ENCODE data around the gene ACTL6B. TPM values are rescaled to one million over a fixed set of nuclear protein-coding genes. Genes with fewer than 3 reads are reported as not detected.

ACTL6B gene
- total RNA-seq, 1 donor from 2014 or later, result not detected

GRCh38 chr7:100675581-100676350 is 19.5 kb upstream of the ACTL6B start:
- TF ChIP-seq EZH2phosphoT487 (IDR thresholded peaks at IDR 0.05) (no peak), EZH2 (IDR thresholded peaks at IDR 0.05) (no peak)
- TF ChIP-seq, protein P1, sequence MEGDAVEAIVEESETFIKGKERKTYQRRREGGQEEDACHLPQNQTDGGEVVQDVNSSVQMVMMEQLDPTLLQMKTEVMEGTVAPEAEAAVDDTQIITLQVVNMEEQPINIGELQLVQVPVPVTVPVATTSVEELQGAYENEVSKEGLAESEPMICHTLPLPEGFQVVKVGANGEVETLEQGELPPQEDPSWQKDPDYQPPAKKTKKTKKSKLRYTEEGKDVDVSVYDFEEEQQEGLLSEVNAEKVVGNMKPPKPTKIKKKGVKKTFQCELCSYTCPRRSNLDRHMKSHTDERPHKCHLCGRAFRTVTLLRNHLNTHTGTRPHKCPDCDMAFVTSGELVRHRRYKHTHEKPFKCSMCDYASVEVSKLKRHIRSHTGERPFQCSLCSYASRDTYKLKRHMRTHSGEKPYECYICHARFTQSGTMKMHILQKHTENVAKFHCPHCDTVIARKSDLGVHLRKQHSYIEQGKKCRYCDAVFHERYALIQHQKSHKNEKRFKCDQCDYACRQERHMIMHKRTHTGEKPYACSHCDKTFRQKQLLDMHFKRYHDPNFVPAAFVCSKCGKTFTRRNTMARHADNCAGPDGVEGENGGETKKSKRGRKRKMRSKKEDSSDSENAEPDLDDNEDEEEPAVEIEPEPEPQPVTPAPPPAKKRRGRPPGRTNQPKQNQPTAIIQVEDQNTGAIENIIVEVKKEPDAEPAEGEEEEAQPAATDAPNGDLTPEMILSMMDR (IDR thresholded peaks at IDR 0.05), result no peak

DNA sequence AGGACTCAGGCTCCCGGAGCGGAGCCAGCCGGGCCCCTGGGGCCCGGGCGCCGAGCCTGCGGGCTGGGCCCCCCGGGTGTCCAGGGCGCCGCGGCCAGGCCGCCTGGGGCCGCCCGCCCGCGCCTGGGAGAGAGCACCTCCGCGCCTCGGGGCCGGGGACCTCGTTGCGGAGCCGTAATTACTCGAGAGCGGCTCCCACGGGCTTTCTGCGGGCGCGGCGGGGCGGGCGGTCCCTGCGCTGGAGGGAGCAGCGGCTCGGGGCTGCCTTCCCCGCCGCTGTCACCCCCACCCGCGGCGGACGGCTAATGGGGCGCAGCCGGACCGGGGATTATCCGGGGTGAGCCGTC is 18.8 kb upstream of the ACTL6B start:
- Mint-ChIP-seq H3K4me1 (peaks cover 8% of the 10 kb centered on the region), H3K36me3 (peaks cover 6% of the 10 kb centered on the region), H3K4me3 (peak overlapping the region; percentile 97), H3K27ac (no peak overlapping the region), H3K9me3 (no peaks in the 10 kb centered on the region), H3K27me3 (ENCODE audit: insufficient read depth, low read depth) (peaks cover 6% of the 10 kb centered on the region)
- H3K79me2 ChIP-seq (ENCODE audit: low read depth), result peaks cover 19% of the 10 kb centered on the region
- H3K4me3 ChIP-seq, result peak overlapping the region; percentile 100
- no peak overlapping the region for H2AFZ ChIP-seq (replicated peaks)
- H3K27me3 ChIP-seq, result peaks cover 30% of the 10 kb centered on the region
- H3K27ac ChIP-seq, result no peak overlapping the region
- DNase-seq (ENCODE audit: low spot score), result no peak
- H3K36me3 ChIP-seq, result no peaks in the 10 kb centered on the region
- peaks cover 52% of the 10 kb centered on the region for H4K20me1 ChIP-seq (ENCODE audit: low read depth)
- H3K4me1 ChIP-seq, result no peaks in the 10 kb centered on the region
- peak overlapping the region; percentile 99 for H3K4me2 ChIP-seq
- TF ChIP-seq, protein P1 (IDR thresholded peaks at IDR 0.05), result no peak
- TF ChIP-seq EZH2 (IDR thresholded peaks at IDR 0.05), result no peak
- no peak for TF ChIP-seq EZH2phosphoT487 (IDR thresholded peaks at IDR 0.05)
- no peak overlapping the region for H3K9ac ChIP-seq
- H3K9me3 ChIP-seq (ENCODE audit: low read depth), result no peaks in the 10 kb centered on the region
- H3F3A ChIP-seq (ENCODE audit: low read depth), result peaks cover 31% of the 10 kb centered on the region

More at GRCh38 chr7:100675581-100676350, 19.5 kb upstream of the ACTL6B start:
- Histone ChIP-seq H3K27me3 (peaks cover 23% of the 10 kb centered on the region), H3K4me1 (no peaks in the 10 kb centered on the region), H2AFZ (replicated peaks) (no peak overlapping the region), H3K79me2 (ENCODE audit: low read depth) (peaks cover 19% of the 10 kb centered on the region), H3K36me3 (no peaks in the 10 kb centered on the region), H3K9ac (no peak overlapping the region), H4K20me1 (ENCODE audit: low read depth) (peaks cover 59% of the 10 kb centered on the region), H3F3A (ENCODE audit: low read depth) (peaks cover 38% of the 10 kb centered on the region), H3K4me2 (peak overlapping the region; percentile 99), H3K9me3 (ENCODE audit: low read depth) (no peaks in the 10 kb centered on the region), H3K4me3 (peak overlapping the region; percentile 100), H3K27ac (no peak overlapping the region)
- Mint-ChIP-seq H3K9me3 (no peaks in the 10 kb centered on the region), H3K36me3 (peaks cover 6% of the 10 kb centered on the region), H3K4me1 (peaks cover 8% of the 10 kb centered on the region), H3K27me3 (ENCODE audit: insufficient read depth, low read depth) (peaks cover 8% of the 10 kb centered on the region), H3K4me3 (peak overlapping the region; percentile 88), H3K27ac (no peak overlapping the region)
- DNase-seq (ENCODE audit: low spot score), result peak; percentile 87

DNA sequence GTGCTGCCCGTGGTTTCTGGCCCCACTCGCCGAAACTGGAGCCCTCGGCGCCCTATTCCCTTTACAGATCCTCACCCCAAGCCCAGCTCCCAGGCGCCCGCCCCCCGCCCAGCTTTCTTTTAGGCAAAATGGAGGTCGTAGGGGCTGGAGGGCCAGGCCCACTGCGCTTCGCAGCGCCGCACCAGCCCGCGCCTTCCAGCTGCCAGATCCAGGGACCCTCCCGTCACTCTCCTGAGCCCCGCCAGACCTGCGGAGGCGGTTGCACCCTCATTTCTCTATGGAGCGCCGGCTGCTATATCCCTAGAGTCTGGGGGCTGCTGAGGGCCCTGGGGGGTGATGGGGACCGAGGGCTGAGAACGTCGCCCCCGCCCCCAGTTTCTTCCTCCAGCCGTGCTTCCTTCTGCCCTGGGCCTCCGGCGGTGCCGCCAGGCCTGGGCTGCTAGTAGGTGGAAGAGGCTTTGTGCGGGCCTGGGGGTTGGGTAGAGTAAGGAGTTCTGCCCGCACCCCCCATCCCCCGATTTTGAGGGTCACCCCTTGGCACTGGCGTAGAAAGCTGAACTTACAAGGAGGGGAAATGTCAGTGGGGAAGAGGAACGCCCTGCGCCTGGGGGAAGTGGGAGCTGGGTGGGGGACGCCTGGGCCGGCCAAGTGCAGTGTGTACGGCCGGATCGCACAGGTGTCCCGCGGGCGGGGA is 18.3 kb upstream of the ACTL6B start:
- Histone ChIP-seq H3K4me1 (no peaks in the 10 kb centered on the region), H2AFZ (replicated peaks) (peak overlapping the region; percentile 94), H3K79me2 (ENCODE audit: low read depth) (peaks cover 19% of the 10 kb centered on the region), H4K20me1 (ENCODE audit: low read depth) (peaks cover 47% of the 10 kb centered on the region), H3K4me3 (peak overlapping the region; percentile 100), H3K9ac (peak overlapping the region; percentile 48), H3K9me3 (ENCODE audit: low read depth) (no peaks in the 10 kb centered on the region), H3K36me3 (no peaks in the 10 kb centered on the region), H3K4me2 (peak overlapping the region; percentile 99), H3K27ac (no peak overlapping the region), H3K27me3 (peaks cover 33% of the 10 kb centered on the region), H3F3A (ENCODE audit: low read depth) (peaks cover 27% of the 10 kb centered on the region)
- H3K4me3 Mint-ChIP-seq, result peak overlapping the region; percentile 97
- H3K4me1 Mint-ChIP-seq, result peaks cover 8% of the 10 kb centered on the region
- peaks cover 6% of the 10 kb centered on the region for H3K27me3 Mint-ChIP-seq (ENCODE audit: insufficient read depth, low read depth)
- TF ChIP-seq EZH2 (IDR thresholded peaks at IDR 0.05), result no peak
- TF ChIP-seq, protein P1 (IDR thresholded peaks at IDR 0.05), result no peak
- TF ChIP-seq EZH2phosphoT487 (IDR thresholded peaks at IDR 0.05), result no peak
- peak overlapping the region; percentile 60 for H3K27ac Mint-ChIP-seq
- no peaks in the 10 kb centered on the region for H3K9me3 Mint-ChIP-seq
- peak; percentile 68 for DNase-seq (ENCODE audit: low spot score)
- H3K36me3 Mint-ChIP-seq, result peaks cover 6% of the 10 kb centered on the region

Data from neural progenitor cell (in vitro differentiated cells).